DOHH2 (cell line): ENCODE data around the gene WFS1.

Source experiments
- H3F3A ChIP-seq: fragments of 200-600 bp; sonication (generic), shearing (Covaris generic); 2 replicates; pipeline ENCODE4 v1.6.0; 2016; ENCODE audit warnings: antibody characterized with exemption, mild to moderate bottlenecking; ENCODE audit not compliant: control insufficient read depth, insufficient read depth
- H3K27ac ChIP-seq: fragments of 200-600 bp; sonication (generic); 2 replicates; pipeline ENCODE4 v1.5.1; 2014; ENCODE audit warnings: low read depth, mild to moderate bottlenecking, low read length, moderate library complexity
- H3K27me3 ChIP-seq: fragments of 200-600 bp; sonication (generic); 2 replicates; pipeline ENCODE4 v1.6.1; 2014; ENCODE audit warnings: mild to moderate bottlenecking, low read length, mixed read lengths; ENCODE audit not compliant: control insufficient read depth
- H3K36me3 ChIP-seq: fragments of 200-600 bp; sonication (generic); 2 replicates; pipeline ENCODE4 v1.6.1; 2014; ENCODE audit warnings: mild to moderate bottlenecking, low read length, moderate library complexity, mixed read lengths; ENCODE audit not compliant: control insufficient read depth
- H3K4me1 ChIP-seq: fragments of 200-600 bp; sonication (generic); 2 replicates; pipeline ENCODE4 v1.6.1; 2014; ENCODE audit warnings: mild to moderate bottlenecking, low read length, mixed read lengths; ENCODE audit not compliant: control insufficient read depth
- H3K4me2 ChIP-seq: fragments of 200-600 bp; sonication (generic); 2 replicates; pipeline ENCODE4 v1.6.0; 2014; ENCODE audit warnings: mild to moderate bottlenecking, low read length, moderate library complexity
- H3K4me3 ChIP-seq: fragments of 200-600 bp; sonication (generic); 2 replicates; pipeline ENCODE4 v1.5.1; 2014; ENCODE audit warnings: mild to moderate bottlenecking, low read length, mixed read lengths
- H3K79me2 ChIP-seq: fragments of 200-600 bp; sonication (generic); 2 replicates; pipeline ENCODE4 v1.6.1; 2014; ENCODE audit warnings: mild to moderate bottlenecking, low read length, mixed read lengths; ENCODE audit not compliant: control insufficient read depth
- H3K9me2 ChIP-seq: fragments of 200-600 bp; sonication (generic); replicated peaks from 2 replicates; pipeline ENCODE4 v1.6.1; 2014; ENCODE audit warnings: mild to moderate bottlenecking, low read length, mixed read lengths; ENCODE audit not compliant: control insufficient read depth
- H3K9me3 ChIP-seq: fragments of 200-600 bp; sonication (generic); 2 replicates; pipeline ENCODE4 v1.6.1; 2014; ENCODE audit warnings: antibody characterized with exemption, low read length, mixed read lengths; ENCODE audit not compliant: control insufficient read depth, insufficient read depth
- H4K20me1 ChIP-seq: fragments of 200-600 bp; sonication (generic); 2 replicates; pipeline ENCODE4 v1.6.0; 2014; ENCODE audit warnings: low read depth, mild to moderate bottlenecking, antibody characterized with exemption, low read length, moderate library complexity; ENCODE audit not compliant: control insufficient read depth, insufficient read depth
- EZH2phosphoT487 ChIP-seq: fragments of 200-600 bp; sonication (generic); IDR thresholded peaks from 2 replicates; pipeline ENCODE4 v1.6.1; 2017; ENCODE audit warnings: borderline replicate concordance, mild to moderate bottlenecking, antibody characterized with exemption, low read length, moderate library complexity, mixed read lengths
- TF ChIP-seq, protein P1 (sequence below): fragments of 200-600 bp; sonication (generic); IDR thresholded peaks from one replicate; pipeline ENCODE4 v1.5.1; 2014; ENCODE audit warnings: antibody characterized with exemption, mild to moderate bottlenecking, low read depth, low read length; ENCODE audit not compliant: poor library complexity, severe bottlenecking

Gene WFS1

DNA sequence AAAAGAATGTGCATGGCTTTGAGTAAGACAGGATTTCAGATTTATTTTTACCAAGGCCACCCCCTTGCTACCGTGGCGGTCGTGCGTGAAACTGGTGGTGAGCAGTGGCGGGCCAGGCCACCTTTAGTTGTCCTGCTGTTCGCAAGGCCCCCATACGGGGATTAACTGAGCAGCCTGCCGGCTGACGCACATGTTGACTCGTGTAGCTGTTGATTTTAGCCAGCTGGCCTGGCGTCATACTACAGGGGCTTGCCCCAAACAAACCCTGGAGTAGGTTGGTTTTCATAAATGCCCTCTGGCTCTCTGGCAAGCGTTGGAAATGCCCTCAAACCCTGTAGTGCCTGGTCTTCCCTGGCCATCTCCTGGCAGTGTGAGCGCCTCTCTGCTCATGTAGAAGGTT is 28.4 kb downstream of the WFS1 start:
- Histone ChIP-seq H4K20me1 (no peaks in the 10 kb centered on the region), H3K27me3 (no peaks in the 10 kb centered on the region), H3K4me1 (no peaks in the 10 kb centered on the region), H3K4me3 (no peak overlapping the region), H3K79me2 (no peaks in the 10 kb centered on the region), H3K36me3 (no peaks in the 10 kb centered on the region), H3K4me2 (no peak overlapping the region), H3K27ac (no peak overlapping the region), H3F3A (no peaks in the 10 kb centered on the region), H3K9me2 (no peaks in the 10 kb centered on the region), H3K9me3 (no peaks in the 10 kb centered on the region)
- TF ChIP-seq EZH2phosphoT487: no peak

GRCh38 chr4:6298852-6299251 is 29.2 kb downstream of the WFS1 start:
- H3K4me1 ChIP-seq: no peaks in the 10 kb centered on the region
- H3K36me3 ChIP-seq: no peaks in the 10 kb centered on the region

GRCh38 chr4:6299875-6300274 is 30.2 kb downstream of the WFS1 start:
- Histone ChIP-seq H3K79me2 (no peaks in the 10 kb centered on the region), H3K4me3 (no peak overlapping the region), H3K9me3 (no peaks in the 10 kb centered on the region), H3K27ac (no peak overlapping the region), H3F3A (no peaks in the 10 kb centered on the region), H3K4me1 (no peaks in the 10 kb centered on the region), H3K9me2 (no peaks in the 10 kb centered on the region), H3K36me3 (no peaks in the 10 kb centered on the region), H3K27me3 (no peaks in the 10 kb centered on the region), H3K4me2 (no peak overlapping the region), H4K20me1 (no peaks in the 10 kb centered on the region)
- TF ChIP-seq, protein P1, sequence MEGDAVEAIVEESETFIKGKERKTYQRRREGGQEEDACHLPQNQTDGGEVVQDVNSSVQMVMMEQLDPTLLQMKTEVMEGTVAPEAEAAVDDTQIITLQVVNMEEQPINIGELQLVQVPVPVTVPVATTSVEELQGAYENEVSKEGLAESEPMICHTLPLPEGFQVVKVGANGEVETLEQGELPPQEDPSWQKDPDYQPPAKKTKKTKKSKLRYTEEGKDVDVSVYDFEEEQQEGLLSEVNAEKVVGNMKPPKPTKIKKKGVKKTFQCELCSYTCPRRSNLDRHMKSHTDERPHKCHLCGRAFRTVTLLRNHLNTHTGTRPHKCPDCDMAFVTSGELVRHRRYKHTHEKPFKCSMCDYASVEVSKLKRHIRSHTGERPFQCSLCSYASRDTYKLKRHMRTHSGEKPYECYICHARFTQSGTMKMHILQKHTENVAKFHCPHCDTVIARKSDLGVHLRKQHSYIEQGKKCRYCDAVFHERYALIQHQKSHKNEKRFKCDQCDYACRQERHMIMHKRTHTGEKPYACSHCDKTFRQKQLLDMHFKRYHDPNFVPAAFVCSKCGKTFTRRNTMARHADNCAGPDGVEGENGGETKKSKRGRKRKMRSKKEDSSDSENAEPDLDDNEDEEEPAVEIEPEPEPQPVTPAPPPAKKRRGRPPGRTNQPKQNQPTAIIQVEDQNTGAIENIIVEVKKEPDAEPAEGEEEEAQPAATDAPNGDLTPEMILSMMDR: no peak
- no peak for TF ChIP-seq EZH2phosphoT487

More at GRCh38 chr4:6298852-6299251, 29.2 kb downstream of the WFS1 start:
- Histone ChIP-seq H3K9me3 (no peaks in the 10 kb centered on the region), H4K20me1 (no peaks in the 10 kb centered on the region), H3K27ac (no peak overlapping the region), H3F3A (no peaks in the 10 kb centered on the region), H3K27me3 (no peaks in the 10 kb centered on the region), H3K4me2 (no peak overlapping the region), H3K4me3 (no peak overlapping the region), H3K79me2 (no peaks in the 10 kb centered on the region), H3K9me2 (no peaks in the 10 kb centered on the region)
- TF ChIP-seq EZH2phosphoT487: no peak
- TF ChIP-seq, protein P1: no peak

DNA sequence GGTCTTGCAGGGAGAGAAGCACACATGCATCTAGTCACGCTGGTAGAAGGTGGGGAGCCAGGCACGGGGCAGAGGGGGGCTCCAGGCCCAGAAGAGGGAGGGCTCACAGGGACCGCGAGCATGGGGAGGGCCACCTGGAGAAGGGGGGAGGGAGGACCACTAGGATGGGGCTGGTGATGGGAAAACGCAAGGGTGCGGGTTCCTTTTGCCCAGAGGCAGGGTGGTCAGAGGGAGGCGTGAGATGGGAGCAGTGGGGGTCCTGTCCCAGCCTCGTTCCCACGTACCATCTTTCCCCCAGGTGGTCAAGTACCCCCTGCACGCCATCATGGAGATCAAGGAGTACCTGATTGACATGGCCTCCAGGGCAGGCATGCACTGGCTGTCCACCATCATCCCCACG is 30.7 kb downstream of the WFS1 start:
- TF ChIP-seq EZH2phosphoT487: no peak
- TF ChIP-seq, protein P1: no peak
- no peaks in the 10 kb centered on the region for H4K20me1 ChIP-seq
- H3K27me3 ChIP-seq: no peaks in the 10 kb centered on the region
- no peaks in the 10 kb centered on the region for H3K9me3 ChIP-seq
- H3K27ac ChIP-seq: no peak overlapping the region
- H3K36me3 ChIP-seq: no peaks in the 10 kb centered on the region
- H3K4me1 ChIP-seq: no peaks in the 10 kb centered on the region
- H3K4me2 ChIP-seq: no peak overlapping the region
- H3K9me2 ChIP-seq: no peaks in the 10 kb centered on the region
- no peak overlapping the region for H3K4me3 ChIP-seq
- no peaks in the 10 kb centered on the region for H3F3A ChIP-seq
- no peaks in the 10 kb centered on the region for H3K79me2 ChIP-seq
